Hepatocyte (in vitro differentiated cells): Measurements from ENCODE around the gene RNF213. TPM values are rescaled to one million over a fixed set of nuclear protein-coding genes. Genes with fewer than 3 reads are reported as not detected.

Experiments
- DNase-seq: peaks from one replicate; pipeline ENCODE4 v3.0.0-alpha.2; 2016; ENCODE audit warnings: low spot score
- H2AFZ ChIP-seq: fragments of 200-600 bp; sonication (generic); 2 replicates; pipeline ENCODE4 v1.6.0; 2016; ENCODE audit warnings: antibody characterized with exemption, mild to moderate bottlenecking
- H3K27ac ChIP-seq: fragments of 200-600 bp; sonication (generic); 2 replicates; pipeline ENCODE4 v1.5.1; 2016; ENCODE audit warnings: mild to moderate bottlenecking
- H3K27me3 ChIP-seq: fragments of 200-600 bp; sonication (generic); 2 replicates; pipeline ENCODE4 v1.6.1; 2016
- H3K36me3 ChIP-seq: fragments of 200-600 bp; sonication (generic); replicated peaks from 2 replicates; pipeline ENCODE4 v1.5.1; 2016; ENCODE audit warnings: low read depth; ENCODE audit not compliant: insufficient read depth
- H3K4me1 ChIP-seq: fragments of 200-600 bp; sonication (generic); 2 replicates; pipeline ENCODE4 v1.5.1; 2016; ENCODE audit warnings: mild to moderate bottlenecking, moderate library complexity; ENCODE audit not compliant: insufficient read depth
- H3K4me2 ChIP-seq: fragments of 200-600 bp; sonication (generic); 2 replicates; pipeline ENCODE4 v1.6.0; 2016
- H3K4me3 ChIP-seq: fragments of 200-600 bp; sonication (generic); 2 replicates; pipeline ENCODE4 v1.5.1; 2016; ENCODE audit warnings: mild to moderate bottlenecking
- H3K79me2 ChIP-seq: fragments of 200-600 bp; sonication (generic); 2 replicates; pipeline ENCODE4 v1.6.0; 2017; ENCODE audit warnings: mild to moderate bottlenecking
- H3K9me2 ChIP-seq: fragments of 200-600 bp; sonication (generic); replicated peaks from 2 replicates; pipeline ENCODE4 v1.6.0; 2017; ENCODE audit warnings: mild to moderate bottlenecking; ENCODE audit not compliant: insufficient read depth
- H3K9me3 ChIP-seq: fragments of 200-600 bp; sonication (generic); 2 replicates; pipeline ENCODE4 v1.5.1; 2016; ENCODE audit warnings: low read depth, mild to moderate bottlenecking
- H4K20me1 ChIP-seq: fragments of 200-600 bp; sonication (generic); 2 replicates; pipeline ENCODE4 v1.6.0; 2016; ENCODE audit warnings: mild to moderate bottlenecking; ENCODE audit not compliant: insufficient read depth, poor library complexity, severe bottlenecking
- CTCF ChIP-seq: fragments of 200-600 bp; sonication (generic); IDR thresholded peaks from 2 replicates; pipeline ENCODE4 v1.5.1; 2016; ENCODE audit warnings: antibody characterized with exemption, mild to moderate bottlenecking; ENCODE audit not compliant: poor library complexity
- EZH2 ChIP-seq: fragments of 200-600 bp; sonication (generic); IDR thresholded peaks from 2 replicates; pipeline ENCODE4 v1.6.1; 2016; ENCODE audit warnings: antibody characterized with exemption, mild to moderate bottlenecking, borderline replicate concordance
- EZH2phosphoT487 ChIP-seq: fragments of 200-600 bp; sonication (generic); IDR thresholded peaks from one replicate; pipeline ENCODE4 v1.6.1; 2018; ENCODE audit warnings: antibody characterized with exemption, mild to moderate bottlenecking, low read depth, moderate library complexity; ENCODE audit not compliant: unreplicated experiment, severe bottlenecking
- WGBS: methylation state at CpG from one replicate; pipeline ENCODE4 v1.1.6; 2016; ENCODE audit warnings: low lambda C conversion rate; ENCODE audit errors: missing lambda C conversion rate; 5-methylcytosine and 5-hydroxymethylcytosine counted together
- polyA plus RNA-seq: library from polyadenylated mRNA; unstranded; fragments of >200 nt; fragmentation: Nextera tagmentation; extraction: Ambion mirVana; gene quantifications from 2 replicates; pipeline ENCODE4 v1.2.1, GENCODE V29; 2016
- total RNA-seq: library from RNA; depleted of rRNA; stranded (reverse); fragments of >200 nt; gene quantifications from 2 replicates; pipeline ENCODE4 v1.2.3, GENCODE V29; 2014

The RNF213 gene
- total and polyA plus RNA-seq, 2 experiments from 2014 or later = 21.1 to 57.4 TPM

- no peak for DNase-seq
These were observed 153.3 kb downstream of the RNF213 start for GRCh38 chr17:80413771-80414507.

DNA sequence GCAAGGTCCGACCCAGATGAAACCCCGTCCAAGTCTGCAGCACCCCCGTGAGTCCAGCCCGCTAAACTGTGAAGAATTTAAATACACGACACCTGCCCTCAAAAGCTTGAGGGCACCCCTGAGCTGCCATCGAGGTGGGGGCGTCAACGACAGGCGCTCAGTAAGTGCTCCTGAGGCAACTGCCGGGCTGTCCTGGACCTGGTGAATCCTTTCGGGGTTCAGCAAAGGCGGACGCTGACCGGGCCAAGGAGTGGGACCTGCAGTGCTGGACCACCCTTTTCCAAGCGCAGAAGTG lies 153.8 kb downstream of the RNF213 start:
- Histone ChIP-seq H2AFZ (peak overlapping the region; percentile 86), H3K4me1 (peaks cover 4% of the 10 kb centered on the region), H3K4me2 (peak overlapping the region; percentile 98), H3K4me3 (peak overlapping the region; percentile 92), H3K27ac (peak overlapping the region; percentile 100), H3K9me2 (no peaks in the 10 kb centered on the region), H3K36me3 (no peaks in the 10 kb centered on the region), H3K9me3 (no peaks in the 10 kb centered on the region), H4K20me1 (peaks cover 3% of the 10 kb centered on the region), H3K79me2 (peaks cover 31% of the 10 kb centered on the region), H3K27me3 (no peaks in the 10 kb centered on the region)
- DNase-seq = peak; percentile 26
- under 1% methylated on average over 15 of the region's 15 CpGs for WGBS
- no peak for TF ChIP-seq EZH2phosphoT487
- TF ChIP-seq EZH2 = no peak
- TF ChIP-seq CTCF = no peak

More at GRCh38 chr17:80413771-80414507, 153.3 kb downstream of the RNF213 start:
- Histone ChIP-seq H2AFZ (peak overlapping the region; percentile 86), H3K4me1 (peaks cover 4% of the 10 kb centered on the region), H3K4me2 (peak overlapping the region; percentile 98), H3K79me2 (peaks cover 31% of the 10 kb centered on the region), H3K36me3 (no peaks in the 10 kb centered on the region), H3K27me3 (no peaks in the 10 kb centered on the region), H3K9me3 (no peaks in the 10 kb centered on the region), H3K27ac (peak overlapping the region; percentile 100), H3K9me2 (no peaks in the 10 kb centered on the region), H4K20me1 (peaks cover 3% of the 10 kb centered on the region), H3K4me3 (peak overlapping the region; percentile 92)
- 57% methylated on average over 26 of the region's 26 CpGs for WGBS
- TF ChIP-seq EZH2phosphoT487 (no peak), EZH2 (no peak), CTCF (no peak)

- Histone ChIP-seq H3K4me1 (peaks cover 4% of the 10 kb centered on the region), H3K4me2 (peak within 1 kb of the TSS; percentile 98), H2AFZ (peak within 1 kb of the TSS; percentile 86), H3K4me3 (peak within 1 kb of the TSS; percentile 92), H3K9me3 (no peaks in the 10 kb centered on the region), H3K9me2 (no peaks in the 10 kb centered on the region), H3K36me3 (no peaks in the 10 kb centered on the region), H3K27ac (peak within 1 kb of the TSS; percentile 100), H3K79me2 (peaks cover 31% of the 10 kb centered on the region), H3K27me3 (no peaks in the 10 kb centered on the region), H4K20me1 (peaks cover 3% of the 10 kb centered on the region)
- DNase-seq = peak; percentile 96
- TF ChIP-seq EZH2 = no peak
- no peak for TF ChIP-seq EZH2phosphoT487
- no peak for TF ChIP-seq CTCF
- 1% methylated on average over 91 of the region's 97 CpGs for WGBS
These were observed 154.4 kb downstream of the RNF213 start, which contains the start of gene ENDOV for GRCh38 chr17:80414803-80415625. Gene ENDOV (plus strand): TSS chr17:80415167. CDS start chr17:80415195, 28 bp downstream.
